Suprapubic skin (tissue), 4 donors: ENCODE results near the gene USP5.
"Not testable (repeated sequence)": the region's sequence is repeated elsewhere in the genome, so short reads cannot be mapped to it uniquely, and the experiment has no call there.

Experiments
- EP300 ChIP-seq: sonication (generic); formaldehyde crosslinking; IDR thresholded peaks from one replicate; pipeline ENCODE4 v1.6.1; 2017; ENCODE audit warnings: antibody characterized with exemption
- POLR2A ChIP-seq, 2 donors: fragments of 450-650 bp; IDR thresholded peaks; one replicate each; pipeline ENCODE4 v1.6.1; 2017; ENCODE audit warnings: antibody characterized with exemption in 2 of 2, mild to moderate bottlenecking in 2 of 2, moderate library complexity in 2 of 2
- POLR2AphosphoS5 ChIP-seq, 3 donors: sonication (generic); formaldehyde crosslinking; IDR thresholded peaks; one replicate each; pipeline ENCODE4 v1.6.1; 2017; ENCODE audit warnings: antibody characterized with exemption in 3 of 3
- TF ChIP-seq, protein P1 (sequence below), 2 donors: fragments of 200-600 bp in 1 of 2; fragments of 450-650 bp in 1 of 2; sonication (generic) in 1 of 2; IDR thresholded peaks; one replicate each; pipeline ENCODE4 v1.5.1; 2016 to 2019; ENCODE audit warnings: antibody characterized with exemption in 2 of 2, mild to moderate bottlenecking in 1 of 2, moderate library complexity in 1 of 2

DNA sequence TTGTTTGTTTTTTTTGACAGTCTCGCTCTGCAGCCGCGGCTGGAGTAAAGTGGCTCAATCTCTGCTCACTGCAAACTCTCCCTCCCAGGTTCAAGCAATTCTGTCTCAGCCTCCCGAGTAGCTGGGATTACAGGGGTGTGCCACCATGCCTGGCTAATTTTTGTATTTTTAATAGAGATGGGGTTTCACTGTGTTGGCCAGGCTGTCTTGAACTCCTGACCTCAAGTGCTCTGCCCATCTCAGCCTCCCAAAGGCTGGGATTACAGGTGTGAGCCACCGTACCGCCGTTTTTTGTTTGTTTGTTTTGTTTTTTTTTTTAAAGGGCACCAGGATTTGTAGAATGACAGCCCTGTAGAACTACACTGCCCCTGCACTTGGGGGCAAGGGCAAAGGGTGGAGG, 36.8 kb downstream of the USP5 start:
- TF ChIP-seq POLR2A (IDR thresholded peaks at IDR 0.05); EP300; POLR2AphosphoS5 (IDR thresholded peaks at IDR 0.05): not testable (repeated sequence)
- TF ChIP-seq, protein P1, sequence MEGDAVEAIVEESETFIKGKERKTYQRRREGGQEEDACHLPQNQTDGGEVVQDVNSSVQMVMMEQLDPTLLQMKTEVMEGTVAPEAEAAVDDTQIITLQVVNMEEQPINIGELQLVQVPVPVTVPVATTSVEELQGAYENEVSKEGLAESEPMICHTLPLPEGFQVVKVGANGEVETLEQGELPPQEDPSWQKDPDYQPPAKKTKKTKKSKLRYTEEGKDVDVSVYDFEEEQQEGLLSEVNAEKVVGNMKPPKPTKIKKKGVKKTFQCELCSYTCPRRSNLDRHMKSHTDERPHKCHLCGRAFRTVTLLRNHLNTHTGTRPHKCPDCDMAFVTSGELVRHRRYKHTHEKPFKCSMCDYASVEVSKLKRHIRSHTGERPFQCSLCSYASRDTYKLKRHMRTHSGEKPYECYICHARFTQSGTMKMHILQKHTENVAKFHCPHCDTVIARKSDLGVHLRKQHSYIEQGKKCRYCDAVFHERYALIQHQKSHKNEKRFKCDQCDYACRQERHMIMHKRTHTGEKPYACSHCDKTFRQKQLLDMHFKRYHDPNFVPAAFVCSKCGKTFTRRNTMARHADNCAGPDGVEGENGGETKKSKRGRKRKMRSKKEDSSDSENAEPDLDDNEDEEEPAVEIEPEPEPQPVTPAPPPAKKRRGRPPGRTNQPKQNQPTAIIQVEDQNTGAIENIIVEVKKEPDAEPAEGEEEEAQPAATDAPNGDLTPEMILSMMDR (IDR thresholded peaks at IDR 0.05) = not testable (repeated sequence)
